NCI-H446 treated with DMSO at 0.1 percent for 48 hours (cell line): ENCODE results near the gene C1QBP.
A peak's percentile ranks its signal among the peaks of the same experiment; 100 is the strongest.
"Not testable (repeated sequence)": the region's sequence is repeated elsewhere in the genome, so short reads cannot be mapped to it uniquely, and the experiment has no call there.

ENCODE experiments used
- DNase-seq: peaks from one replicate; lab custom pipeline; 2025; lab: John Stamatoyannopoulos, UW

The C1QBP gene

DNA sequence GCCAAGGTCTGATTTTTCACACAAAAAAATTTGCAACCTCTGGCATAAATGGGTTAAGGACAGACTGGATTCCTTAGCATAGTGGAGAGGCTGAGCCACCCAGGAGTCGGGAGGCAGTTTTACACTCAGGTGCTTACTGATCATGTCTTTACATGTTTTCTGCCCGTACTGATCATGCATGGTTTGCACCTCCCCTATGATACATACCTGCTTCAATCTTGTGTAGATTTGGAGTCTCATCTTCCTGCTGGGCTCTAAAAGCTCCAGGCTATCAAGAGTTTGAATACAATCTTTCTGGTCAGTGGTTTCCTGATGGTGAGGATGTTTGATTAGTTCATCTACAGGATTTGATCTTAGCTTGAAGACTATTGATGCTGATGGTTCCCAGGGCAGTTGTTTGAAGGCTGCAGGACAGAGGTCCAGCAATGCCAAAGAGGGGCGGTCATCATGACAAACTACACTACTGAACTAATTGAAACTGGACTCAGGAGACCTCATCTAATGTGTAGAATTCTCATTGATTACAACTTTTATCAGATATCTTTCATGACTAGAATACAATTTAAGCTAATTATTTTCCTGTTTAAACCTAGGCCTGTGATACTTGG lies 6.9 kb downstream of the C1QBP start:
- no peak for DNase-seq

GRCh38 chr17:5431234-5431633 lies 7.7 kb downstream of the C1QBP start:
- DNase-seq = not testable (repeated sequence)

DNA sequence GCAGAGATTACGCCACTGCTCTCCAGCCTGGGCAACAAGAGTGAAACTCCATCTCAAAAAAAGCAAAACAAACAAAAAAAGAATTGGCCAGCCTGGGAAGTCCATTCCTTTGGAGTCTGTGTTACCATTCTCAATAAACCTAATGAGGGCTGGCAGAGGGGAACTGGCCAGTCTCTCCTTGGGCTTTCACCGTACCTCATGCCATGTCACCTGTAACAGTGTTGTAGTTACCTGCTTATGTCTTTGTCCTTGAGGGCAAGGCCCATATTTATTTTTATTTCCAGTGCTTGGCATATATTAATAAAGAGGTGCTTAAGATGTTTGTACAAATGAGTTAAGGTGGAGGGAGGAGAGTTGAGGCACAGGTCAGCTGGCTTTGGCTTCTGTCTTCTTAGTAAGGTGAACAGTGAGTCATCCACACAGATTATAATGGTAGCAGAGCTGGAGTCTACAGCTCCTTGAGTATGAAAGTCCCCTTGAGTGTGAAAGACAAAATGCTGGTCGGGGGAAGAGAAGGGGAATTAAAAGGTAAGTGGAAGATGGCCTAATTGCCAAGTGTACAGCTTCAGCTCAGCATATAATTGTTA lies 8.4 kb downstream of the C1QBP start:
- no peak for DNase-seq

DNA sequence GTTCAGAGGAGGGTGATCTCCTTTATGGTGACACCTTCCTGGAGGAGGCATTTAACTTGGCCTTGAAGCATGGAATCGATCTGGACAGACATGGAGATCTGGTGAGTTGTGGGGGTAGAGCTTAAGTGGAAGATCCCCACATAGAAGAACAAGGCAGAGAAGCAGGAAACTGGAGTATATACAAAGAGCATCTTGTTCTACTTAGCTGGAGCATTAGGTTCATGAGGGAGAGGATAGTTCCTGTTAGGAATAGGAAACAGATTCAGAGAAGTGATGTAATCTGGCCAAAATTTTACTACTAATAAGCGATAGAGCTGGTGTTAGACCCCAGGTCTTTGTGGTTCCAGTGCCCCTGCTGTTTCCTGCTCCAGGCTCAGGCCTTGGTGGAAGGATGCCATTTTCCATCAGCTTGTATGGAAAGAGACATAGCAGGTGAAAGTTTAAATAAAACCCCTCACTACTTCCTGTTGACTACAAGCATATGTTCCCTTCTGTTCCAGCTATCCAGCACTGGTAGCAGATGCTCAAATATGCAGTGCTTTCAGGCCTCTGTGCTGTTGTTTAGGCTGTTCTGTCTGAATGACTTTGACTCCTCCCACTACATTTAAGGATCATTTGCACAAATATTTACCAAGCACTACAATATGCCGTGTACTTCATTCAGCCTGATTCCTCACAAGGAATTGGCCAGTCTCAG lies 9.6 kb downstream of the C1QBP start:
- DNase-seq = no peak

- DNase-seq = no peak
Measured at GRCh38 chr17:5425826-5426225, 13.1 kb downstream of the C1QBP start.

DNA sequence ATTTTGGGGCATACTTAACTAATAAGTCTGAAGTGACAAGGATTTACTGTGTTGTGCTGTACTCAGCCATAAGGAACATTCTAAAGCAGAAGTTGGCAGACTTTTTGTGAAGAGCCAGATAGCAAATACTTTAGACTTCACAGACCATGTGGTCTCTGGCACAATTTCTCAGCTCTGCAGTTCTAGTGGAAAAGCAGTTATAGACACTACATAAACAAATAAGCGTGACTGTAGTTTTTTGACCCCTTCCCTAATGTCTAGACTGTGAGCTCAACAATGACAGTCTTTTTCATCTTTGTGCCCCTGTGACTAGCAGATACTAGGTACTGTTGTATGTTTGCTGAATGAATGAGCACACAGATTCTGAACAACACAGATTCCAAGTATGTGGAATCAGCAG lies 14.0 kb downstream of the C1QBP start:
- DNase-seq = no peak

GRCh38 chr17:5422505-5422904 lies 16.4 kb downstream of the C1QBP start:
- no peak for DNase-seq

GRCh38 chr17:5419959-5420653 lies 18.8 kb downstream of the C1QBP start, which contains the start of gene RPAIN:
RPAIN (plus strand) TSS chr17:5420182; CDS start chr17:5420211, 29 bp downstream.
- peak; percentile 84 for DNase-seq

- DNase-seq = peak; percentile 96
Measured at GRCh38 chr17:5419356-5419958, 19.5 kb downstream of the C1QBP start, which contains the start of gene NUP88. NUP88 (minus strand) TSS chr17:5419662; CDS start chr17:5419650, 12 bp downstream.

DNA sequence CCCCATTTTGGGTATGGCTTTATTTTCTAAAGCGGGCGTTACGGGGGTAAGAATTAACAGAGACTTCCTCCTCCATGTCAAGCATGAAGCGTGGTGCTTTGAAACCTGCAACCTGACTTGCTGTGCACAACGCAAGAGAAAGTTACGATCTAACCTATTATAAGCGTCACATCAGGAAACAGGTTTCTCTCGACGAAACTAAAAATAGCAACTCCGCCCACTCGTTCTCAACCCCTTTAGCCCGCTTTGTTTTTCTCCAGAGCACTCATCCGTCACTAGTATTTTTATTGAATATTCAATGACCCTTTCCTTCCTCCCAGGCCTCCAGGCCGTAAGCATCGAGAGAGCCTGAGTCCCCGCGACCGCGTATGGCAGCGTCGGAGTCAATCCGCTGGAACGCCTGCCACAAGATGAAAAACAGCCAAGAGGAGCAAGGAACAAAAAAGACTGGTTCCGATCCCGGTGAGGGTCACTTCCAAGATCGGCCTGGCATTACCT lies 20.0 kb downstream of the C1QBP start:
- no peak for DNase-seq

DNA sequence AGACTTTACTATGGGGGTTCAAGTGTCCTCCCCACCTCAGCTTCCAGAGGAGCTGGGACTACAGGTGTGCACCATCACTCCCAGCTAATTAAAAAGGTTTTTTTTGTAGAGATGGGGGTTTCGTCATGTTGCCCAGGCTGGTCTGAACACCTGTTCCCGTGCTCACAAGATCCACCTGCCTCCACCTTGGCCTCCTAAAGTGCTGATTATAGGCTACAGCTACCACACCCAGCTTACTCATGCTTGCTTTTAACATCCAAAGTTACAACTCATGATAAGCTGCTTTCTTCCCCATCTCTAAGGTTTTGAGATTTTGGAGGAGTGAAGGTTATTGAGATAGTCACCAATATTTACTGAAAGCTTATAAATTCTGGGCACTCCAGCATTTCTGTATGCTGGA lies 22.1 kb downstream of the C1QBP start:
- no peak for DNase-seq

GRCh38 chr17:5413682-5414081 lies 25.3 kb downstream of the C1QBP start:
- no peak for DNase-seq

GRCh38 chr17:5410594-5411272 lies 28.2 kb downstream of the C1QBP start:
- DNase-seq = no peak

- no peak for DNase-seq
Measured at GRCh38 chr17:5408186-5408585, 30.8 kb downstream of the C1QBP start.

DNA sequence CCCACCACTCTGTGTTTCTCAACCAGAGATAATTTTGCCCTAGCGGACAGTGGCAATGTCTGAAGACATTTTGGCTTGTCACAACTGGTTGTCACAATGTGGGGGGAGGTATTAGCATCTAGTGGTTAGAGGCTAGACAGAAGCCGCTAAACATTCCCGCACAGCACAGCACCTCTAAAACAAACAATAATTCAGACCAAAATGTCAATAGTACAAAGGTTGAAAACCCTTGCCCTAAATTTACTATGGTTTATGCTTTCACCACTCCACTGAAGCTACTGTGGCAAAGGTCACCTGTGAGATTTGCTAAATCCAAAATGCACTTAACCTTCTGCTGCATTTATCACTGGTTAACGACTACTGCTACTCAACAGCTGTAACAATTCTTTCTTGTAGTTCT lies 33.6 kb downstream of the C1QBP start:
- DNase-seq = no peak

GRCh38 chr17:5399767-5400166 lies 39.2 kb downstream of the C1QBP start:
- no peak for DNase-seq

GRCh38 chr17:5396612-5397011 lies 42.3 kb downstream of the C1QBP start:
- DNase-seq = no peak

GRCh38 chr17:5391678-5392077 lies 47.3 kb downstream of the C1QBP start:
- no peak for DNase-seq
